Motor neuron (in vitro differentiated cells): Measurements from ENCODE around the gene ESR1. TPM values are rescaled to one million over a fixed set of nuclear protein-coding genes. Genes with fewer than 3 reads are reported as not detected.
"Not testable (repeated sequence)": the region's sequence is repeated elsewhere in the genome, so short reads cannot be mapped to it uniquely, and the experiment has no call there.

Experiments
- ATAC-seq, 8 experiments: fragments of 200-7000 bp; cut with Tn5 transposase; replicated peaks in 6 of 8; 2 replicates each; pipeline ENCODE4 v1.8.0; 2021; ENCODE audit warnings: mild to moderate bottlenecking in 8 of 8, moderate library complexity in 8 of 8
- H3K27ac ChIP-seq, 2 donors: fragments of 250-450 bp; sonication (Bioruptor Pico); 2 replicates each; pipeline ENCODE4 v1.9.0; 2021; ENCODE audit warnings: antibody characterized with exemption in 2 of 2, mild to moderate bottlenecking in 2 of 2, moderate library complexity in 1 of 2
- H3K4me1 ChIP-seq, 2 donors: fragments of 250-450 bp; sonication (Bioruptor Pico); replicated peaks in 1 of 2; 2 replicates each; pipeline ENCODE4 v1.6.1; 2021; ENCODE audit warnings: antibody characterized with exemption in 2 of 2, mild to moderate bottlenecking in 2 of 2, moderate library complexity in 1 of 2
- H3K4me3 ChIP-seq, 5 donors: fragments of 250-450 bp; sonication (Bioruptor Pico); 2 replicates each; pipeline ENCODE4 v1.9.0; 2021; ENCODE audit warnings: antibody characterized with exemption in 5 of 5, mild to moderate bottlenecking in 5 of 5, moderate library complexity in 4 of 5
- WGBS, 10 experiments: fragments of 450-650 bp; shearing (Covaris generic); methylation state at CpG; one replicate each; pipeline ENCODE4 v1.0.0; 2022; 5-methylcytosine and 5-hydroxymethylcytosine counted together
- in situ Hi-C, 9 experiments: fragments of 400-800 bp; cut with MboI; loops; one replicate each; pipeline ENCODE4 v1.15.0; 2021; ENCODE audit warnings: low sequenced_read_pairs in 9 of 9, low pct_unique_long_range_greater_than_20kb in 2 of 9; ENCODE audit not compliant: unreplicated experiment in 9 of 9
- total RNA-seq, 8 experiments: library from RNA; unstranded; fragments of 300-600 nt; gene quantifications; 2 replicates each; pipeline versions ENCODE4 v1.2.3 to v1.2.4, GENCODE V29; 2022

Gene ESR1
- total RNA-seq, 8 experiments from 2014 or later: 0.24 to 1.4 (median 0.77) TPM

GRCh38 chr6:151975795-151976194 is 168.3 kb downstream of the ESR1 start:
- Histone ChIP-seq H3K4me1 (no peaks in the 10 kb centered on the region), H3K4me3 (no peak overlapping the region), H3K27ac (no peak overlapping the region)
- in situ Hi-C loops: no loop called here
- WGBS, 10 experiments: 67 to 100% (median 100%) methylated on average over 1 of the region's 1 CpG; no CpG with 5 or more reads in 3 of the 10 experiments
- ATAC-seq: no peak

GRCh38 chr6:151988199-151988598 is 180.7 kb downstream of the ESR1 start:
- H3K27ac ChIP-seq, H3K4me1 ChIP-seq, in situ Hi-C loops, H3K4me3 ChIP-seq: not testable (repeated sequence)
- peak in 3 of 8 experiments; percentile 14 to 65 (median 49) for ATAC-seq
- WGBS, 10 experiments: 31 to 100% (median 62%) methylated on average over 1 to 6 of the region's 6 CpGs; no CpG with 5 or more reads in 3 of the 10 experiments

GRCh38 chr6:151992091-151992490 is 184.6 kb downstream of the ESR1 start:
- Histone ChIP-seq H3K4me3 (no peak overlapping the region), H3K27ac (no peak overlapping the region), H3K4me1 (no peaks in the 10 kb centered on the region)
- in situ Hi-C loops: no loop called here
- WGBS, 10 experiments: 33 to 85% (median 69%) methylated on average over 1 to 5 of the region's 5 CpGs
- ATAC-seq: no peak

GRCh38 chr6:151993364-151993763 is 185.9 kb downstream of the ESR1 start:
- WGBS, 10 experiments: 0 to 90% (median 40%) methylated on average over 1 to 3 of the region's 3 CpGs; no CpG with 5 or more reads in 1 of the 10 experiments
- Histone ChIP-seq H3K4me1 (no peaks in the 10 kb centered on the region), H3K4me3 (no peak overlapping the region), H3K27ac (no peak overlapping the region)
- ATAC-seq: no peak
- in situ Hi-C loops: no loop called here

GRCh38 chr6:151998784-151999183 is 191.3 kb downstream of the ESR1 start:
- no peak for ATAC-seq
- in situ Hi-C loops: no loop called here
- Histone ChIP-seq H3K4me1 (no peaks in the 10 kb centered on the region), H3K4me3 (no peak overlapping the region), H3K27ac (no peak overlapping the region)
- 0 to 100% (median 92%) methylated on average over 1 of the region's 1 CpG; no CpG with 5 or more reads in 4 of the 10 experiments for WGBS, 10 experiments

GRCh38 chr6:151999194-151999593 is 191.7 kb downstream of the ESR1 start:
- ATAC-seq: no peak
- Histone ChIP-seq H3K4me3 (no peak overlapping the region), H3K27ac (no peak overlapping the region), H3K4me1 (no peaks in the 10 kb centered on the region)
- 10 to 100% (median 89%) methylated on average over 1 of the region's 1 CpG; no CpG with 5 or more reads in 1 of the 10 experiments for WGBS, 10 experiments
- in situ Hi-C loops: no loop called here

GRCh38 chr6:152001408-152001807 is 193.9 kb downstream of the ESR1 start:
- ATAC-seq: no peak
- Histone ChIP-seq H3K27ac (no peak overlapping the region), H3K4me1 (no peaks in the 10 kb centered on the region), H3K4me3 (no peak overlapping the region)
- in situ Hi-C loops: no loop called here

GRCh38 chr6:152002306-152002705 is 194.8 kb downstream of the ESR1 start:
- Histone ChIP-seq H3K4me1 (no peaks in the 10 kb centered on the region), H3K4me3 (no peak overlapping the region), H3K27ac (no peak overlapping the region)
- in situ Hi-C loops: no loop called here
- WGBS, 10 experiments: 0 to 90% (median 72%) methylated on average over 1 to 6 of the region's 6 CpGs
- ATAC-seq: no peak

- no peak overlapping the region for H3K4me3 ChIP-seq
- in situ Hi-C loops: no loop called here
- H3K4me1 ChIP-seq: no peaks in the 10 kb centered on the region
- no peak overlapping the region for H3K27ac ChIP-seq
- WGBS, 10 experiments: 67 to 100% (median 90%) methylated on average over 1 of the region's 1 CpG; no CpG with 5 or more reads in 4 of the 10 experiments
- no peak for ATAC-seq
Measured at GRCh38 chr6:152004036-152004566, 196.6 kb downstream of the ESR1 start.

- no peak for ATAC-seq
- H3K4me3 ChIP-seq: no peak overlapping the region
- H3K27ac ChIP-seq: no peak overlapping the region
- H3K4me1 ChIP-seq: no peaks in the 10 kb centered on the region
- 0 to 72% (median 42%) methylated on average over 2 to 3 of the region's 3 CpGs for WGBS, 10 experiments
- in situ Hi-C loops: no loop called here
Measured at GRCh38 chr6:152004896-152005295, 197.4 kb downstream of the ESR1 start.

GRCh38 chr6:152008779-152009178 is 201.3 kb downstream of the ESR1 start:
- Histone ChIP-seq H3K27ac (no peak overlapping the region), H3K4me1 (no peaks in the 10 kb centered on the region), H3K4me3 (no peak overlapping the region)
- 30 to 92% (median 67%) methylated on average over 2 to 4 of the region's 4 CpGs; no CpG with 5 or more reads in 1 of the 10 experiments for WGBS, 10 experiments
- ATAC-seq: no peak
- in situ Hi-C loops: no loop called here

GRCh38 chr6:152012227-152012626 is 204.7 kb downstream of the ESR1 start:
- Histone ChIP-seq H3K4me1 (no peaks in the 10 kb centered on the region), H3K4me3 (no peak overlapping the region), H3K27ac (no peak overlapping the region)
- ATAC-seq: peak in 2 of 8 experiments; percentile 97 to 98
- in situ Hi-C loops: no loop called here
- WGBS, 10 experiments: 43 to 100% (median 79%) methylated on average over 1 to 2 of the region's 2 CpGs

- in situ Hi-C loops: no loop called here
- Histone ChIP-seq H3K4me3 (no peak overlapping the region), H3K4me1 (no peaks in the 10 kb centered on the region), H3K27ac (no peak overlapping the region)
- no peak for ATAC-seq
Measured at GRCh38 chr6:152018876-152019275, 211.4 kb downstream of the ESR1 start.

- no peaks in the 10 kb centered on the region for H3K4me1 ChIP-seq
- in situ Hi-C loops: no loop called here
- H3K4me3 ChIP-seq: no peak overlapping the region
- no peak for ATAC-seq
- no peak overlapping the region for H3K27ac ChIP-seq
- 7 to 100% (median 67%) methylated on average over 1 to 4 of the region's 4 CpGs for WGBS, 10 experiments
Measured at GRCh38 chr6:152022303-152022702, 214.8 kb downstream of the ESR1 start.
